ENCODE measurements around the gene EPS15.

- TF ChIP-seq POLR2A (IDR thresholded peaks at IDR 0.05; ENCODE audit: low read depth, low read length), result no peak
- TF ChIP-seq SPI1 (IDR thresholded peaks at IDR 0.05; ENCODE audit: low read depth, low read length), result no peak
- no peak for TF ChIP-seq POLR2AphosphoS5 (IDR thresholded peaks at IDR 0.05; ENCODE audit: low read depth, low read length)
Observed at GRCh38 chr1:51484591-51484990, 34.5 kb downstream of the EPS15 start.

All from GM12891 (cell line).